ENCODE results near the gene FAM89A.
A peak's percentile ranks its signal among the peaks of the same experiment; 100 is the strongest.
"Not testable (repeated sequence)": the region's sequence is repeated elsewhere in the genome, so short reads cannot be mapped to it uniquely, and the experiment has no call there.

FAM89A gene

GRCh38 chr1:231053493-231054162 is 13.6 kb upstream of the FAM89A start:
- DNase-seq: peak; percentile 9 to 37

- no peak for DNase-seq
These were observed 12.7 kb upstream of the FAM89A start for GRCh38 chr1:231052777-231053176.

- not testable (repeated sequence) for DNase-seq
These were observed 10.9 kb upstream of the FAM89A start for GRCh38 chr1:231050932-231051331.

- DNase-seq: no peak
These were observed 10.3 kb upstream of the FAM89A start for GRCh38 chr1:231050395-231050794.

GRCh38 chr1:231049121-231049979 is 9.3 kb upstream of the FAM89A start:
- no peak for DNase-seq

- DNase-seq: not testable (repeated sequence)
These were observed 8.4 kb upstream of the FAM89A start for GRCh38 chr1:231048419-231048818.

- DNase-seq: not testable (repeated sequence)
These were observed 7.5 kb upstream of the FAM89A start for GRCh38 chr1:231047529-231047928.

- no peak for DNase-seq
These were observed 6.8 kb upstream of the FAM89A start for GRCh38 chr1:231046730-231047395.

GRCh38 chr1:231045921-231046729 is 6.1 kb upstream of the FAM89A start:
- not testable (repeated sequence) for DNase-seq

- DNase-seq: no peak
These were observed 5.2 kb upstream of the FAM89A start for GRCh38 chr1:231045286-231045685.

GRCh38 chr1:231044588-231044987 is 4.5 kb upstream of the FAM89A start:
- no peak for DNase-seq

GRCh38 chr1:231041719-231042261 is 1.7 kb upstream of the FAM89A start:
- no peak for DNase-seq

- no peak for DNase-seq
These were observed 1.0 kb upstream of the FAM89A start for GRCh38 chr1:231040800-231041718.

- peak in 1 of 2 experiments; percentile 10 for DNase-seq
These were observed 664 bp downstream of the FAM89A start for GRCh38 chr1:231039161-231040018.

GRCh38 chr1:231037585-231038517 is 2.2 kb downstream of the FAM89A start:
- DNase-seq: no peak

GRCh38 chr1:231036416-231036815 is 3.6 kb downstream of the FAM89A start:
- no peak for DNase-seq

GRCh38 chr1:231035799-231036198 is 4.3 kb downstream of the FAM89A start:
- no peak for DNase-seq

- DNase-seq: no peak
These were observed 7.1 kb downstream of the FAM89A start for GRCh38 chr1:231032963-231033362.

GRCh38 chr1:231029841-231030240 is 10.2 kb downstream of the FAM89A start:
- no peak for DNase-seq
